IMR-90 (cell line): Measurements from ENCODE around the gene TTLL12. TPM values are rescaled to one million over a fixed set of nuclear protein-coding genes. Genes with fewer than 3 reads are reported as not detected.

ENCODE experiments used
- ATAC-seq: fragments of 200-7000 bp; cut with Tn5 transposase; 2 replicates; pipeline ENCODE4 v1.9.1; 2020; ENCODE audit warnings: low read depth, mild to moderate bottlenecking, moderate library complexity
- BruUV-seq: library from RNA; stranded (reverse); fragments of 400-500 nt; replicated peaks from 2 replicates; lab custom pipeline; 2021; lab: Mats Ljungman, UMichigan
- CTCF ChIA-PET: fragments of 300-600 bp; formaldehyde crosslinking; extraction: SDS; loops from one replicate; lab custom pipeline; 2021; ENCODE audit warnings: antibody characterized with exemption; lab: Yijun Ruan, JAX
- POLR2A ChIA-PET: fragments of 300-600 bp; sonication (Branson Sonifier 250); formaldehyde crosslinking; loops from one replicate; lab custom pipeline; 2022; ENCODE audit warnings: antibody characterized with exemption; ENCODE audit not compliant: unreplicated experiment; lab: Charles Lee
- DNase-seq: peaks from one replicate; pipeline ENCODE4 v3.0.0; 2013
- H2AFZ ChIP-seq: replicated peaks from 2 replicates; pipeline ENCODE3; 2013; ENCODE audit warnings: low read length, mild to moderate bottlenecking; ENCODE audit not compliant: poor library complexity
- H2AK5ac ChIP-seq: 2 replicates; pipeline ENCODE4 v1.6.1; 2013; ENCODE audit warnings: low read depth, low read length, inconsistent platforms
- H2AK9ac ChIP-seq: replicated peaks from 2 replicates; pipeline ENCODE3; 2013; ENCODE audit warnings: mild to moderate bottlenecking, low read depth, low read length, moderate library complexity; ENCODE audit not compliant: poor library complexity
- H2BK120ac ChIP-seq: 2 replicates; pipeline ENCODE4 v1.6.1; 2013; ENCODE audit warnings: low read depth, low read length, inconsistent platforms
- H2BK15ac ChIP-seq: 3 replicates; pipeline ENCODE4 v1.6.1; 2013; ENCODE audit warnings: low read depth, low read length, inconsistent platforms
- H2BK20ac ChIP-seq: 2 replicates; pipeline ENCODE4 v1.6.1; 2013; ENCODE audit warnings: low read depth, mild to moderate bottlenecking, inconsistent platforms, low read length, moderate library complexity
- H2BK5ac ChIP-seq: 2 replicates; pipeline ENCODE4 v1.6.1; 2013; ENCODE audit warnings: mild to moderate bottlenecking, low read depth, low read length, inconsistent platforms; ENCODE audit not compliant: poor library complexity, severe bottlenecking
- H3K14ac ChIP-seq: replicated peaks from 2 replicates; pipeline ENCODE4 v1.6.1; 2013; ENCODE audit warnings: low read depth, low read length, inconsistent platforms
- H3K18ac ChIP-seq: 2 replicates; pipeline ENCODE4 v1.6.1; 2013; ENCODE audit warnings: low read depth, low read length, control low read depth
- H3K23ac ChIP-seq: 2 replicates; pipeline ENCODE4 v1.6.1; 2013; ENCODE audit warnings: low read depth, low read length, inconsistent platforms
- H3K27ac ChIP-seq: 2 replicates; pipeline ENCODE4 v1.5.1; 2013; ENCODE audit warnings: mild to moderate bottlenecking, control low read depth, low read length; ENCODE audit not compliant: insufficient read depth
- H3K27me3 ChIP-seq: 2 replicates; pipeline ENCODE4 v1.6.1; 2013; ENCODE audit warnings: low read length; ENCODE audit not compliant: control insufficient read depth, insufficient read depth
- H3K36me3 ChIP-seq: 2 replicates; pipeline ENCODE4 v1.6.1; 2013; ENCODE audit warnings: low read length, mixed read lengths; ENCODE audit not compliant: control insufficient read depth, insufficient read depth
- H3K4ac ChIP-seq: 2 replicates; pipeline ENCODE4 v1.6.1; 2013; ENCODE audit warnings: low read depth, low read length, inconsistent platforms
- H3K4me1 ChIP-seq: 2 replicates; pipeline ENCODE4 v1.6.1; 2013; ENCODE audit warnings: low read length, mixed read lengths; ENCODE audit not compliant: control insufficient read depth, insufficient read depth
- H3K4me2 ChIP-seq: 2 replicates; pipeline ENCODE4 v1.6.1; 2013; ENCODE audit warnings: low read depth, mild to moderate bottlenecking, control low read depth, low read length, moderate library complexity
- H3K4me3 ChIP-seq: 2 replicates; pipeline ENCODE4 v1.5.1; 2013; ENCODE audit warnings: low read depth, mild to moderate bottlenecking, control low read depth, low read length, moderate library complexity; ENCODE audit not compliant: insufficient read depth
- H3K56ac ChIP-seq: 2 replicates; pipeline ENCODE4 v1.6.1; 2013; ENCODE audit warnings: low read length, inconsistent platforms; ENCODE audit not compliant: insufficient read depth; ENCODE audit errors: extremely low read depth
- H3K79me1 ChIP-seq, 2 experiments: 2 replicates each; pipeline ENCODE4 v1.6.1; 2013; ENCODE audit warnings: low read length in 2 of 2, inconsistent platforms in 1 of 2, low read depth in 1 of 2
- H3K9ac ChIP-seq: 2 replicates; pipeline ENCODE4 v1.6.1; 2013; ENCODE audit warnings: low read depth, low read length, control low read depth
- H3K9me1 ChIP-seq: 2 replicates; pipeline ENCODE4 v1.6.1; 2013; ENCODE audit warnings: low read length, inconsistent platforms; ENCODE audit not compliant: insufficient read depth
- H3K9me3 ChIP-seq: 2 replicates; pipeline ENCODE4 v1.6.1; 2013; ENCODE audit warnings: low read length; ENCODE audit not compliant: control insufficient read depth, insufficient read depth
- H4K20me1 ChIP-seq: 2 replicates; pipeline ENCODE4 v1.6.1; 2013; ENCODE audit warnings: low read length, inconsistent platforms; ENCODE audit not compliant: insufficient read depth
- H4K5ac ChIP-seq: 2 replicates; pipeline ENCODE4 v1.6.1; 2013; ENCODE audit warnings: mild to moderate bottlenecking, low read depth, low read length, control low read depth
- H4K8ac ChIP-seq, 2 experiments: 2 replicates each; pipeline ENCODE4 v1.6.1; 2013; ENCODE audit warnings: low read depth in 2 of 2, low read length in 2 of 2, control low read depth in 1 of 2, inconsistent platforms in 1 of 2
- H4K91ac ChIP-seq: 2 replicates; pipeline ENCODE4 v1.6.1; 2013; ENCODE audit warnings: low read depth, low read length, inconsistent platforms; ENCODE audit not compliant: insufficient read depth
- BHLHE40 ChIP-seq: fragments of 150-350 bp; IDR thresholded peaks from 2 replicates; pipeline ENCODE4 v1.6.1; 2016; ENCODE audit warnings: mild to moderate bottlenecking, low read depth, low read length
- CEBPB ChIP-seq: IDR thresholded peaks from 2 replicates; pipeline ENCODE4 v1.6.1; 2012; ENCODE audit warnings: low read depth, low read length, improper control_type of control experiment
- CHD1 ChIP-seq: IDR thresholded peaks from 2 replicates; pipeline ENCODE4 v1.6.1; 2012; ENCODE audit warnings: low read depth, low read length, improper control_type of control experiment
- CTCF ChIP-seq: conservative IDR thresholded peaks from 2 replicates; pipeline ENCODE4 v1.5.1; 2012; ENCODE audit warnings: mild to moderate bottlenecking, low read depth, low read length, improper control_type of control experiment
- ELK1 ChIP-seq: fragments of 150-350 bp; IDR thresholded peaks from 2 replicates; pipeline ENCODE4 v1.6.1; 2016; ENCODE audit warnings: low read depth, mild to moderate bottlenecking, low read length, moderate library complexity, borderline replicate concordance
- FOS ChIP-seq: fragments of 150-350 bp; IDR thresholded peaks from 2 replicates; pipeline ENCODE4 v1.6.1; 2016; ENCODE audit warnings: low read depth, low read length
- MAFK ChIP-seq: IDR thresholded peaks from 2 replicates; pipeline ENCODE4 v1.6.1; 2012; ENCODE audit warnings: low read depth, low read length, improper control_type of control experiment
- MAZ ChIP-seq: IDR thresholded peaks from 2 replicates; pipeline ENCODE4 v1.6.1; 2012; ENCODE audit warnings: low read depth, mild to moderate bottlenecking, low read length, improper control_type of control experiment, moderate library complexity, borderline replicate concordance
- MXI1 ChIP-seq: IDR thresholded peaks from 2 replicates; pipeline ENCODE4 v1.6.1; 2012; ENCODE audit warnings: low read depth, mild to moderate bottlenecking, low read length, moderate library complexity, borderline replicate concordance
- NFE2L2 ChIP-seq: fragments of 150-350 bp; IDR thresholded peaks from 2 replicates; pipeline ENCODE4 v1.6.1; 2016; ENCODE audit warnings: low read depth, mild to moderate bottlenecking, low read length
- POLR2A ChIP-seq: IDR thresholded peaks from 2 replicates; pipeline ENCODE4 v1.6.1; 2012; ENCODE audit warnings: mild to moderate bottlenecking, low read depth, low read length
- RAD21 ChIP-seq: IDR thresholded peaks from 2 replicates; pipeline ENCODE4 v1.6.1; 2012; ENCODE audit warnings: low read length, improper control_type of control experiment
- RCOR1 ChIP-seq: IDR thresholded peaks from 2 replicates; pipeline ENCODE4 v1.6.1; 2012; ENCODE audit warnings: mild to moderate bottlenecking, low read length, improper control_type of control experiment; ENCODE audit not compliant: insufficient replicate concordance
- RFX5 ChIP-seq: IDR thresholded peaks from 2 replicates; pipeline ENCODE4 v1.8.0; 2012; ENCODE audit warnings: low read depth, mild to moderate bottlenecking, low read length, moderate library complexity
- SMC3 ChIP-seq: fragments of 150-350 bp; IDR thresholded peaks from 2 replicates; pipeline ENCODE4 v1.6.1; 2016; ENCODE audit warnings: low read depth, mild to moderate bottlenecking, antibody characterized with exemption, low read length, moderate library complexity
- WGBS, 2 experiments: methylation state at CpG; one replicate each; pipeline versions ENCODE4 v1.1.5 to v1.1.7; 2013; ENCODE audit warnings: missing lambda C conversion rate in 2 of 2; ENCODE audit not compliant: insufficient read length in 1 of 2; ENCODE audit errors: extremely low coverage in 2 of 2; 5-methylcytosine and 5-hydroxymethylcytosine counted together
- dilution Hi-C: fragments of 300-500 bp; cut with HindIII; formaldehyde crosslinking; loops from one replicate; pipeline ENCODE4 v1.14.3; 2018; ENCODE audit warnings: low sequenced_read_pairs; ENCODE audit not compliant: unreplicated experiment
- in situ Hi-C: fragments of 300-500 bp; cut with MboI; formaldehyde crosslinking; loops from 3 replicates; pipeline ENCODE4 v1.14.3; 2019; ENCODE audit warnings: low sequenced_read_pairs, inconsistent platforms, mixed read lengths
- intact Hi-C: fragments of 100-400 bp; cut with micrococcal nuclease; formaldehyde crosslinking; loops from 2 replicates; pipeline ENCODE4 v1.10.0; 2022
- polyA plus RNA-seq, 3 experiments: library from polyadenylated mRNA; depleted of rRNA; stranded (reverse); fragments of >200 nt; gene quantifications; 2 replicates each; pipeline ENCODE4 v1.2.3, GENCODE V29; 2012; ENCODE audit warnings: low replicate concordance in 1 of 3
- total RNA-seq: library from RNA; depleted of rRNA; stranded (reverse); fragments of >200 nt; gene quantifications from 2 replicates; pipeline ENCODE4 v1.2.3, GENCODE V29; 2012
- TF ChIP-seq, protein P1 (sequence below): fragments of 150-350 bp; IDR thresholded peaks from 2 replicates; pipeline ENCODE4 v1.6.1; 2017; ENCODE audit warnings: mild to moderate bottlenecking, antibody characterized with exemption, low read length, low read depth

Gene TTLL12
- total and polyA plus RNA-seq, 2 of the 4 experiments (the other 2 are of a cell fraction): 20.9 to 30.1 TPM

- H2AFZ ChIP-seq: no peak overlapping the region
- no peak overlapping the region for H4K91ac ChIP-seq
- no peak overlapping the region for H2AK5ac ChIP-seq
- no peak overlapping the region for H3K4ac ChIP-seq
- H3K9me1 ChIP-seq: no peaks in the 10 kb centered on the region
- H4K8ac ChIP-seq: no peak overlapping the region
- no peak overlapping the region for H3K56ac ChIP-seq
- no peak overlapping the region for H4K5ac ChIP-seq
- in situ Hi-C loops (no loop called here), intact Hi-C loops (no loop called here), dilution Hi-C loops (no loop called here)
- no TSS peak for BruUV-seq
- no peak overlapping the region for H3K23ac ChIP-seq
- no peak for DNase-seq
- TF ChIP-seq, protein P1, sequence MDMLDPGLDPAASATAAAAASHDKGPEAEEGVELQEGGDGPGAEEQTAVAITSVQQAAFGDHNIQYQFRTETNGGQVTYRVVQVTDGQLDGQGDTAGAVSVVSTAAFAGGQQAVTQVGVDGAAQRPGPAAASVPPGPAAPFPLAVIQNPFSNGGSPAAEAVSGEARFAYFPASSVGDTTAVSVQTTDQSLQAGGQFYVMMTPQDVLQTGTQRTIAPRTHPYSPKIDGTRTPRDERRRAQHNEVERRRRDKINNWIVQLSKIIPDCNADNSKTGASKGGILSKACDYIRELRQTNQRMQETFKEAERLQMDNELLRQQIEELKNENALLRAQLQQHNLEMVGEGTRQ: no peak
- no peak for TF ChIP-seq MAFK
- no peak for TF ChIP-seq NFE2L2
- TF ChIP-seq FOS: no peak
- TF ChIP-seq RCOR1: no peak
- TF ChIP-seq CTCF: no peak
- TF ChIP-seq POLR2A: no peak
- TF ChIP-seq RFX5: no peak
- no peak for TF ChIP-seq MXI1
- no peak for TF ChIP-seq CHD1
- no peak for TF ChIP-seq RAD21
- no peak for TF ChIP-seq MAZ
- no peak for TF ChIP-seq BHLHE40
- no peak for TF ChIP-seq ELK1
- TF ChIP-seq SMC3: no peak
- no peak for TF ChIP-seq CEBPB
- no peak overlapping the region for H2AK9ac ChIP-seq
- H3K4me1 ChIP-seq: peaks cover 4% of the 10 kb centered on the region; the same call in 1 of the 2 replicates
- no peak overlapping the region for H3K14ac ChIP-seq
- no peak overlapping the region for H2BK120ac ChIP-seq
- CTCF ChIA-PET: no interaction called here
- 69% methylated on average over 14 of the region's 17 CpGs; no CpG with 5 or more reads in 1 of the 2 experiments for WGBS, 2 experiments
- H2BK20ac ChIP-seq: no peak overlapping the region
- no peaks in the 10 kb centered on the region for H3K9me3 ChIP-seq
- no peak overlapping the region for H2BK5ac ChIP-seq
- POLR2A ChIA-PET: no interaction called here
- H3K27me3 ChIP-seq: peaks cover 24% of the 10 kb centered on the region; the same call in 1 of the 2 replicates
- H3K27ac ChIP-seq: no peak overlapping the region
- no peaks in the 10 kb centered on the region for H3K79me1 ChIP-seq
- H3K9ac ChIP-seq: no peak overlapping the region
- H2BK15ac ChIP-seq: no peak overlapping the region
- no peaks in the 10 kb centered on the region for H3K36me3 ChIP-seq
- H3K4me3 ChIP-seq: no peak overlapping the region
- no peaks in the 10 kb centered on the region for H4K20me1 ChIP-seq
- H3K18ac ChIP-seq: no peak overlapping the region
- no peak for ATAC-seq
- no peak overlapping the region for H3K4me2 ChIP-seq
These were observed 13.1 kb upstream of the TTLL12 start for GRCh38 chr22:43200031-43200430.
